GM21717 (cell line): ENCODE results near the gene CBLN3.
"Not testable (repeated sequence)": the region's sequence is repeated elsewhere in the genome, so short reads cannot be mapped to it uniquely, and the experiment has no call there.

Source experiments
- ATAC-seq: cut with Tn5 transposase; IDR thresholded peaks from one replicate; pipeline ENCODE4 v1.9.1; 2021; ENCODE audit warnings: mild to moderate bottlenecking, moderate library complexity; ENCODE audit not compliant: unreplicated experiment

The CBLN3 gene

GRCh38 chr14:24406416-24406815 lies 23.1 kb downstream of the CBLN3 start:
- no peak for ATAC-seq

- no peak for ATAC-seq
Observed at GRCh38 chr14:24404814-24405213, 24.7 kb downstream of the CBLN3 start.

- no peak for ATAC-seq
Observed at GRCh38 chr14:24403294-24403998, 26.0 kb downstream of the CBLN3 start.

- ATAC-seq, result no peak
Observed at GRCh38 chr14:24401810-24402702, 27.4 kb downstream of the CBLN3 start.

GRCh38 chr14:24399999-24400718 lies 29.3 kb downstream of the CBLN3 start:
- no peak for ATAC-seq

- ATAC-seq, result no peak
Observed at GRCh38 chr14:24399447-24399822, 30.0 kb downstream of the CBLN3 start.

GRCh38 chr14:24398653-24399446 lies 30.6 kb downstream of the CBLN3 start, which contains the start of gene NYNRIN:
TSS of gene NYNRIN (plus strand) at chr14:24399003. CDS start at chr14:24399247, 244 bp downstream.
- ATAC-seq, result no peak

- no peak for ATAC-seq
Observed at GRCh38 chr14:24398293-24398652, 31.2 kb downstream of the CBLN3 start.

GRCh38 chr14:24397639-24398292 lies 31.7 kb downstream of the CBLN3 start:
- ATAC-seq, result no peak

GRCh38 chr14:24395609-24396582 lies 33.6 kb downstream of the CBLN3 start:
- ATAC-seq, result no peak

- ATAC-seq, result no peak
Observed at GRCh38 chr14:24394275-24394674, 35.2 kb downstream of the CBLN3 start.

- ATAC-seq, result no peak
Observed at GRCh38 chr14:24392325-24393091, 37.0 kb downstream of the CBLN3 start.

GRCh38 chr14:24390701-24391468 lies 38.6 kb downstream of the CBLN3 start:
- no peak for ATAC-seq

- ATAC-seq, result no peak
Observed at GRCh38 chr14:24389226-24389848, 40.1 kb downstream of the CBLN3 start.

GRCh38 chr14:24388474-24389179 lies 40.8 kb downstream of the CBLN3 start:
- ATAC-seq, result no peak

- not testable (repeated sequence) for ATAC-seq
Observed at GRCh38 chr14:24387579-24387978, 41.9 kb downstream of the CBLN3 start.

- no peak for ATAC-seq
Observed at GRCh38 chr14:24387009-24387345, 42.5 kb downstream of the CBLN3 start.
